GM23338 (cell line): Measurements from ENCODE around the gene SARDH. TPM values are rescaled to one million over a fixed set of nuclear protein-coding genes. Genes with fewer than 3 reads are reported as not detected.
A peak's percentile ranks its signal among the peaks of the same experiment; 100 is the strongest.

Source experiments
- ATAC-seq: fragments of 200-7000 bp; cut with Tn5 transposase; 3 replicates; pipeline ENCODE4 v1.9.1; 2020
- DNase-seq: peaks from one replicate; pipeline ENCODE4 v3.0.0-alpha.2; 2015; ENCODE audit warnings: low spot score
- H2AFZ ChIP-seq: fragments of 200-600 bp; sonication (generic); 2 replicates; pipeline ENCODE4 v1.8.0; 2016; ENCODE audit warnings: antibody characterized with exemption, mild to moderate bottlenecking, moderate library complexity
- H3F3A ChIP-seq: fragments of 200-600 bp; sonication (generic); replicated peaks from 2 replicates; pipeline ENCODE4 v1.8.0; 2017; ENCODE audit warnings: antibody characterized with exemption, mixed run types, low read depth
- H3K27ac ChIP-seq: fragments of 200-600 bp; sonication (generic); 2 replicates; pipeline ENCODE4 v1.6.1; 2016; ENCODE audit warnings: low read depth
- H3K27me3 ChIP-seq: fragments of 200-600 bp; sonication (generic); 2 replicates; pipeline ENCODE4 v1.8.0; 2016; ENCODE audit warnings: mild to moderate bottlenecking, mixed run types, moderate library complexity; ENCODE audit not compliant: insufficient read depth
- H3K36me3 ChIP-seq: fragments of 200-600 bp; sonication (generic); 2 replicates; pipeline ENCODE4 v1.8.0; 2016; ENCODE audit warnings: mild to moderate bottlenecking; ENCODE audit not compliant: insufficient read depth
- H3K4me1 ChIP-seq: fragments of 200-600 bp; sonication (generic); 2 replicates; pipeline ENCODE4 v1.8.0; 2016; ENCODE audit warnings: mild to moderate bottlenecking, moderate library complexity; ENCODE audit not compliant: insufficient read depth
- H3K4me2 ChIP-seq: fragments of 200-600 bp; sonication (generic); 2 replicates; pipeline ENCODE4 v1.7.1; 2017; ENCODE audit warnings: mixed run types
- H3K4me3 ChIP-seq: fragments of 200-600 bp; sonication (generic); 2 replicates; pipeline ENCODE4 v1.6.1; 2016; ENCODE audit warnings: mixed run types
- H3K79me2 ChIP-seq: fragments of 200-600 bp; sonication (generic); replicated peaks from 2 replicates; pipeline ENCODE4 v1.8.0; 2017; ENCODE audit warnings: mild to moderate bottlenecking; ENCODE audit not compliant: insufficient read depth
- H3K9me2 ChIP-seq: fragments of 200-600 bp; sonication (generic); 2 replicates; pipeline ENCODE4 v1.8.0; 2017; ENCODE audit not compliant: insufficient read depth
- H4K20me1 ChIP-seq: fragments of 200-600 bp; sonication (generic); replicated peaks from 2 replicates; pipeline ENCODE4 v1.8.0; 2017; ENCODE audit warnings: mild to moderate bottlenecking; ENCODE audit not compliant: insufficient read depth
- H3K27ac Mint-ChIP-seq: 2 replicates; pipeline ENCODE4 v1.8.0; 2020; ENCODE audit warnings: inconsistent platforms, mild to moderate bottlenecking, moderate library complexity, mixed read lengths
- H3K27me3 Mint-ChIP-seq: 3 replicates; pipeline ENCODE4 v1.8.0; 2022; ENCODE audit warnings: low read depth, mild to moderate bottlenecking, moderate library complexity, mixed read lengths, inconsistent platforms; ENCODE audit not compliant: insufficient read depth, poor library complexity
- H3K36me3 Mint-ChIP-seq: 3 replicates; pipeline ENCODE4 v1.8.0; 2021; ENCODE audit warnings: low read depth, mild to moderate bottlenecking, inconsistent platforms, moderate library complexity, mixed read lengths
- H3K4me1 Mint-ChIP-seq: 3 replicates; pipeline ENCODE4 v1.8.0; 2020; ENCODE audit warnings: mild to moderate bottlenecking, inconsistent platforms, mixed read lengths
- H3K4me3 Mint-ChIP-seq: 3 replicates; pipeline ENCODE4 v1.8.0; 2021; ENCODE audit warnings: moderate library complexity, mild to moderate bottlenecking, inconsistent platforms, mixed read lengths
- H3K9me3 Mint-ChIP-seq: 3 replicates; pipeline ENCODE4 v1.8.0; 2020; ENCODE audit warnings: moderate library complexity, mild to moderate bottlenecking, inconsistent platforms, mixed read lengths
- CREB1 ChIP-seq: fragments of 250-450 bp; sonication (Bioruptor Pico); IDR thresholded peaks from 2 replicates; pipeline ENCODE4 v1.5.0; 2020; ENCODE audit warnings: low read depth, mild to moderate bottlenecking, moderate library complexity
- EZH2 ChIP-seq: fragments of 200-600 bp; sonication (generic); IDR thresholded peaks from one replicate; pipeline ENCODE4 v1.8.0; 2017; ENCODE audit warnings: antibody characterized with exemption, mild to moderate bottlenecking, low read depth; ENCODE audit not compliant: unreplicated experiment
- EZH2phosphoT487 ChIP-seq: fragments of 200-600 bp; sonication (generic); IDR thresholded peaks from one replicate; pipeline ENCODE4 v1.8.1; 2018; ENCODE audit warnings: antibody characterized with exemption; ENCODE audit not compliant: unreplicated experiment
- JUNB ChIP-seq: IDR thresholded peaks from one replicate; pipeline ENCODE4 v1.6.1; 2016; ENCODE audit warnings: antibody characterized with exemption; ENCODE audit not compliant: unreplicated experiment
- POLR2AphosphoS5 ChIP-seq: IDR thresholded peaks from 2 replicates; pipeline ENCODE4 v1.6.1; 2016; ENCODE audit warnings: antibody characterized with exemption, low read depth
- STAT1 ChIP-seq: IDR thresholded peaks from one replicate; pipeline ENCODE4 v1.6.1; 2016; ENCODE audit warnings: antibody characterized with exemption; ENCODE audit not compliant: unreplicated experiment
- ZNF114 ChIP-seq: fragments of 250-450 bp; sonication (Bioruptor Pico); IDR thresholded peaks from 2 replicates; pipeline ENCODE4 v1.5.0; 2020; ENCODE audit warnings: mild to moderate bottlenecking, moderate library complexity
- ZNF331 ChIP-seq: fragments of 250-450 bp; sonication (Bioruptor Pico); IDR thresholded peaks from 2 replicates; pipeline ENCODE4 v1.5.0; 2020; ENCODE audit warnings: low read depth, mild to moderate bottlenecking, moderate library complexity
- polyA plus RNA-seq: library from polyadenylated mRNA; unstranded; fragments of >200 nt; fragmentation: Nextera tagmentation; extraction: Ambion mirVana; gene quantifications from 2 replicates; pipeline ENCODE4 v1.2.1, GENCODE V29; 2016
- total RNA-seq: library from RNA; depleted of rRNA; stranded (reverse); fragments of >200 nt; shearing (Covaris generic); gene quantifications from 2 replicates; pipeline ENCODE4 v1.2.3, GENCODE V29; 2014
- TF ChIP-seq, protein P1 (sequence below), 2 experiments: fragments of 200-600 bp in 1 of 2; sonication (generic) in 1 of 2; conservative IDR thresholded peaks; 2 replicates each; pipeline versions ENCODE4 v1.5.1 to v1.6.1; 2016 to 2017; ENCODE audit warnings: antibody characterized with exemption in 2 of 2, low read depth in 2 of 2, mild to moderate bottlenecking in 2 of 2, moderate library complexity in 1 of 2
- TF ChIP-seq, protein P2 (sequence below): IDR thresholded peaks from one replicate; pipeline ENCODE4 v1.6.1; 2018; ENCODE audit warnings: antibody characterized with exemption; ENCODE audit not compliant: unreplicated experiment

SARDH gene
- total and polyA plus RNA-seq, 2 experiments from 2014 or later: 2.8 to 10.4 TPM

DNA sequence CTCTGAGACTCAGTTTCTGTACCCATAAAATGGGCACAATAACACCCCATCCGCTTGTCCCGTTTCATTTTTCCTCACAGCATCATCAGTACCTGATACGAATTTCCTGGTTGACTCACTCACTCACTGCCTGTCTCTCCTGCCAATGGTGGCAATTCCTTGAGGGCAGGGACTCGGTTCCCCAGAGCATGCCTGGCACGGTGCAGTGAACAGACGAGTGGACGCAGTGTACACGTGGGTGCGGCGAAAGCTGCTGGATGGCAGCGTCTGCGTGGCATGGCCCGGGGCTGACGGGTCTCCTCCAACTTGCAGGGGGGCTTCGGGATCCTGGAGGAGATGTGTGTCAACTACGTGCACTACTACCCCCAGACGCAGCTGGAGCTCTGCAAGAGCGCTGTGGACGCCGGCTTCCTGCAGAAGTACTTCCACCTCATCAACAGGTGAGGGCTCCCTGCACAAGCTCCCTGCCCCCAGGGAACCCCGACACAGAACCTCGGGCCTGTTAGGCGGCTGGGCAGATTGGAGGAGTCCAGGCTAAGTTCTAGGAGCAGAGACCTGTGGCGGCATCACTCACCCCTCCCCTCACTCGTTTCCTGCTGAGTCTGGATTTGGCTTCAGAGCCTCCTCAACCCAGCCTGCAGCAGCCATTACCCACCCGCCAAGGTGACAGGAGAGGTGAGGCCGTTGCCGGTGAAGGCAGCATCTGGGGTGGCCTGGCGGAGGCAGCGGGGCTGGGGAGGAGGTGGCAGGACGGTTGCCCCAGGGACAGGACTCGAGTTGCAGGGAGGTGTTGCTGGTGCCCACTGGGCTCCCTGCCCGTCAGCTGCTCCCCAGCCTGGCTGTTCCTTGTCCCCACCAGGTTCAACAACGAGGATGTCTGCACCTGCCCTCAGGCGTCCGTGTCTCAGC is 81.7 kb downstream of the SARDH start:
- peaks cover 15% of the 10 kb centered on the region for H3K27me3 Mint-ChIP-seq
- no peak overlapping the region for H3K4me2 ChIP-seq
- no peaks in the 10 kb centered on the region for H3K27me3 ChIP-seq

DNA sequence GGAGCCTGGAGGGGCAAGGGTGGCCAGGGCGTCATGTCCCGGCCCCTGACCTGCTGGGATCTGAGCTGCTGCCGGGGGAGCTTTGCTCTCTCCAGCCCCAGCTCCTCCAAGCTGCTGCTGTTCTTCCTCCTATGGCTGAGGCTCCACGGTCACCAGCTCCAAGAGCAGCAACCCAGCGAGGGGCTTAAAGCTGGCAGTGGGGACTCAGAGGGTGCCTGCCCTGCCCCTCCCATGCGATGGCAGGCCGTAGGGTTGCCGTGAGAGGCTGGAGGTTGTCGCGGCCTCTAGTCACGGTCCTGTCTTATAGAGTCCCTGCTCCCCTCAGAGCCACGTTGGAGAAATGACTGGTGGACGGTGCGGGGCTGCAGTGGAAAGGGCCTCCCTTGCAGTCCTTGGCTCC is 82.5 kb downstream of the SARDH start:
- no peaks in the 10 kb centered on the region for H3K9me3 Mint-ChIP-seq
- H3K36me3 Mint-ChIP-seq: no peaks in the 10 kb centered on the region
- TF ChIP-seq, protein P1, sequence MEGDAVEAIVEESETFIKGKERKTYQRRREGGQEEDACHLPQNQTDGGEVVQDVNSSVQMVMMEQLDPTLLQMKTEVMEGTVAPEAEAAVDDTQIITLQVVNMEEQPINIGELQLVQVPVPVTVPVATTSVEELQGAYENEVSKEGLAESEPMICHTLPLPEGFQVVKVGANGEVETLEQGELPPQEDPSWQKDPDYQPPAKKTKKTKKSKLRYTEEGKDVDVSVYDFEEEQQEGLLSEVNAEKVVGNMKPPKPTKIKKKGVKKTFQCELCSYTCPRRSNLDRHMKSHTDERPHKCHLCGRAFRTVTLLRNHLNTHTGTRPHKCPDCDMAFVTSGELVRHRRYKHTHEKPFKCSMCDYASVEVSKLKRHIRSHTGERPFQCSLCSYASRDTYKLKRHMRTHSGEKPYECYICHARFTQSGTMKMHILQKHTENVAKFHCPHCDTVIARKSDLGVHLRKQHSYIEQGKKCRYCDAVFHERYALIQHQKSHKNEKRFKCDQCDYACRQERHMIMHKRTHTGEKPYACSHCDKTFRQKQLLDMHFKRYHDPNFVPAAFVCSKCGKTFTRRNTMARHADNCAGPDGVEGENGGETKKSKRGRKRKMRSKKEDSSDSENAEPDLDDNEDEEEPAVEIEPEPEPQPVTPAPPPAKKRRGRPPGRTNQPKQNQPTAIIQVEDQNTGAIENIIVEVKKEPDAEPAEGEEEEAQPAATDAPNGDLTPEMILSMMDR (conservative IDR thresholded peaks at IDR 0.05; ENCODE audit: low read depth in 2 of 2): no peak
- TF ChIP-seq JUNB (no peak), ZNF114 (CRISPR knock-in tag) (no peak), EZH2 (no peak), CREB1 (CRISPR knock-in tag) (no peak), POLR2AphosphoS5 (no peak), EZH2phosphoT487 (no peak), ZNF331 (CRISPR knock-in tag) (no peak), STAT1 (no peak)
- TF ChIP-seq, protein P2, sequence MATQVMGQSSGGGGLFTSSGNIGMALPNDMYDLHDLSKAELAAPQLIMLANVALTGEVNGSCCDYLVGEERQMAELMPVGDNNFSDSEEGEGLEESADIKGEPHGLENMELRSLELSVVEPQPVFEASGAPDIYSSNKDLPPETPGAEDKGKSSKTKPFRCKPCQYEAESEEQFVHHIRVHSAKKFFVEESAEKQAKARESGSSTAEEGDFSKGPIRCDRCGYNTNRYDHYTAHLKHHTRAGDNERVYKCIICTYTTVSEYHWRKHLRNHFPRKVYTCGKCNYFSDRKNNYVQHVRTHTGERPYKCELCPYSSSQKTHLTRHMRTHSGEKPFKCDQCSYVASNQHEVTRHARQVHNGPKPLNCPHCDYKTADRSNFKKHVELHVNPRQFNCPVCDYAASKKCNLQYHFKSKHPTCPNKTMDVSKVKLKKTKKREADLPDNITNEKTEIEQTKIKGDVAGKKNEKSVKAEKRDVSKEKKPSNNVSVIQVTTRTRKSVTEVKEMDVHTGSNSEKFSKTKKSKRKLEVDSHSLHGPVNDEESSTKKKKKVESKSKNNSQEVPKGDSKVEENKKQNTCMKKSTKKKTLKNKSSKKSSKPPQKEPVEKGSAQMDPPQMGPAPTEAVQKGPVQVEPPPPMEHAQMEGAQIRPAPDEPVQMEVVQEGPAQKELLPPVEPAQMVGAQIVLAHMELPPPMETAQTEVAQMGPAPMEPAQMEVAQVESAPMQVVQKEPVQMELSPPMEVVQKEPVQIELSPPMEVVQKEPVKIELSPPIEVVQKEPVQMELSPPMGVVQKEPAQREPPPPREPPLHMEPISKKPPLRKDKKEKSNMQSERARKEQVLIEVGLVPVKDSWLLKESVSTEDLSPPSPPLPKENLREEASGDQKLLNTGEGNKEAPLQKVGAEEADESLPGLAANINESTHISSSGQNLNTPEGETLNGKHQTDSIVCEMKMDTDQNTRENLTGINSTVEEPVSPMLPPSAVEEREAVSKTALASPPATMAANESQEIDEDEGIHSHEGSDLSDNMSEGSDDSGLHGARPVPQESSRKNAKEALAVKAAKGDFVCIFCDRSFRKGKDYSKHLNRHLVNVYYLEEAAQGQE: no peak
- peaks cover 23% of the 10 kb centered on the region for H3K4me1 Mint-ChIP-seq
- Histone ChIP-seq H3K4me3 (no peak overlapping the region), H3K4me2 (no peak overlapping the region), H3K36me3 (no peaks in the 10 kb centered on the region), H3K4me1 (no peaks in the 10 kb centered on the region), H3K27ac (no peak overlapping the region), H3F3A (no peaks in the 10 kb centered on the region), H4K20me1 (no peaks in the 10 kb centered on the region), H3K9me2 (no peaks in the 10 kb centered on the region), H3K27me3 (no peaks in the 10 kb centered on the region), H3K79me2 (no peaks in the 10 kb centered on the region), H2AFZ (no peak overlapping the region)
- peaks cover 15% of the 10 kb centered on the region for H3K27me3 Mint-ChIP-seq
- ATAC-seq: no peak
- no peak overlapping the region for H3K27ac Mint-ChIP-seq
- no peak overlapping the region for H3K4me3 Mint-ChIP-seq
- DNase-seq: no peak

More for the DNA sequence above, 81.7 kb downstream of the SARDH start:
- DNase-seq (no peak), ATAC-seq (no peak; the same call in 2 of the 3 replicates)
- no peak for TF ChIP-seq ZNF331 (CRISPR knock-in tag)
- TF ChIP-seq, protein P1 (conservative IDR thresholded peaks at IDR 0.05; ENCODE audit: low read depth in 2 of 2): 0 out of 4 replicates have a peak, but pooled peaks of 1 of the 2 experiments have one; percentile 11
- Histone ChIP-seq H3K4me1 (no peaks in the 10 kb centered on the region), H4K20me1 (no peaks in the 10 kb centered on the region), H3K36me3 (no peaks in the 10 kb centered on the region), H3K9me2 (no peaks in the 10 kb centered on the region), H3K79me2 (no peaks in the 10 kb centered on the region), H2AFZ (no peak overlapping the region), H3F3A (no peaks in the 10 kb centered on the region), H3K4me3 (no peak overlapping the region), H3K27ac (no peak overlapping the region)
- Mint-ChIP-seq H3K36me3 (no peaks in the 10 kb centered on the region), H3K4me1 (peaks cover 23% of the 10 kb centered on the region), H3K9me3 (no peaks in the 10 kb centered on the region), H3K27ac (no peak overlapping the region), H3K4me3 (no peak overlapping the region)
